HepG2 (cell line): ENCODE results near the gene JAKMIP2. TPM values are rescaled to one million over a fixed set of nuclear protein-coding genes. Genes with fewer than 3 reads are reported as not detected.

Experiments used
- ATAC-seq: fragments of 200-7000 bp; cut with Tn5 transposase; 3 replicates; pipeline ENCODE4 v1.9.1; 2020; ENCODE audit warnings: mild to moderate bottlenecking, moderate library complexity
- BruUV-seq: library from RNA; stranded (reverse); fragments of 400-500 nt; replicated peaks from 2 replicates; lab custom pipeline; 2021; lab: Mats Ljungman, UMichigan
- CTCF ChIA-PET: fragments of 300-600 bp; formaldehyde crosslinking; extraction: SDS; loops from one replicate; lab custom pipeline; 2021; ENCODE audit warnings: low total read pairs, inconsistent platforms, low intra/inter-chr PET ratio; lab: Yijun Ruan, JAX
- POLR2A ChIA-PET: fragments of 350-600 bp; sonication (Branson Sonifier 250); formaldehyde crosslinking; loops from one replicate; lab custom pipeline; 2020; ENCODE audit warnings: antibody characterized with exemption, inconsistent platforms; lab: Yijun Ruan, JAX
- DNase-seq: peaks from one replicate; pipeline ENCODE4 v3.0.0-alpha.2; 2015; ENCODE audit warnings: low spot score
- FAIRE-seq: peaks from 3 replicates; lab custom pipeline; 2011; peaks lifted over from hg19 to GRCh38; lab: Jason Lieb, UNC
- H2AFZ ChIP-seq: one replicate; pipeline ENCODE4 v1.6.1; 2011; ENCODE audit warnings: low read length, inconsistent platforms
- H3K27ac ChIP-seq: fragments of 300-600 bp; 3 replicates; pipeline ENCODE4 v1.8.0; 2011; ENCODE audit warnings: mixed run types, mild to moderate bottlenecking, mixed read lengths, low read length, inconsistent platforms; ENCODE audit not compliant: insufficient read depth; ENCODE audit errors: extremely low read length
- H3K27me3 ChIP-seq, 2 experiments: fragments of 200-600 bp in 1 of 2; 2 replicates in 1 of 2; 3 replicates in 1 of 2; pipeline versions ENCODE4 v1.6.0 to v1.8.0; 2011; ENCODE audit warnings: low read length in 2 of 2, mild to moderate bottlenecking in 2 of 2, moderate library complexity in 2 of 2, inconsistent platforms in 1 of 2; ENCODE audit not compliant: insufficient read depth in 2 of 2, control insufficient read depth in 1 of 2
- H3K36me3 ChIP-seq, 2 experiments: fragments of 200-600 bp in 1 of 2; replicated peaks in 1 of 2; 2 replicates in 1 of 2; 3 replicates in 1 of 2; pipeline versions ENCODE4 v1.5.1 to v1.8.0; 2011; ENCODE audit warnings: low read length in 2 of 2, inconsistent platforms in 1 of 2; ENCODE audit not compliant: insufficient read depth in 2 of 2, control insufficient read depth in 1 of 2
- H3K4me1 ChIP-seq: 2 replicates; pipeline ENCODE4 v1.5.1; 2012; ENCODE audit warnings: low read length, inconsistent platforms; ENCODE audit not compliant: insufficient read depth
- H3K4me2 ChIP-seq: 2 replicates; pipeline ENCODE4 v1.6.0; 2011; ENCODE audit warnings: low read depth, low read length, inconsistent platforms
- H3K4me3 ChIP-seq, 3 experiments: fragments of 200-600 bp in 1 of 3; sonication (generic), shearing (Covaris generic) in 1 of 3; replicated peaks in 1 of 3; 2 replicates each; pipeline ENCODE4 v1.5.1; 2011 to 2016; ENCODE audit warnings: low read length in 3 of 3, inconsistent platforms in 2 of 3, low read depth in 2 of 3, mild to moderate bottlenecking in 2 of 3, control low read depth in 1 of 3, mixed read lengths in 1 of 3; ENCODE audit not compliant: insufficient read depth in 1 of 3
- H3K79me2 ChIP-seq: one replicate; pipeline ENCODE4 v1.6.1; 2011; ENCODE audit warnings: low read length, inconsistent platforms; ENCODE audit not compliant: insufficient read depth
- H3K9ac ChIP-seq: 2 replicates; pipeline ENCODE4 v1.6.0; 2011; ENCODE audit warnings: mild to moderate bottlenecking, low read depth, low read length, inconsistent platforms; ENCODE audit not compliant: insufficient read depth
- H3K9me3 ChIP-seq: 2 replicates; pipeline ENCODE4 v1.5.1; 2012; ENCODE audit warnings: mild to moderate bottlenecking, low read length
- H4K20me1 ChIP-seq: 2 replicates; pipeline ENCODE4 v1.6.0; 2011; ENCODE audit warnings: inconsistent platforms, mild to moderate bottlenecking, low read length, moderate library complexity; ENCODE audit not compliant: insufficient read depth
- ATAD3A ChIP-seq: sonication (generic); formaldehyde crosslinking; IDR thresholded peaks from 2 replicates; pipeline ENCODE4 v1.4.0; 2020; ENCODE audit warnings: missing genetic modification reagents
- KAT2B ChIP-seq: fragments of 150-350 bp; IDR thresholded peaks from 2 replicates; pipeline ENCODE4 v1.6.1; 2014; ENCODE audit warnings: low read depth, low read length, borderline replicate concordance
- MEIS2 ChIP-seq: sonication (generic); formaldehyde crosslinking; IDR thresholded peaks from 2 replicates; pipeline ENCODE4 v1.9.0; 2021; ENCODE audit warnings: mild to moderate bottlenecking, missing genetic modification reagents
- NR2F2 ChIP-seq: IDR thresholded peaks from 2 replicates; pipeline ENCODE4 v1.6.1; 2012; ENCODE audit warnings: low read depth, inconsistent platforms, borderline replicate concordance
- POGK ChIP-seq: sonication (generic); formaldehyde crosslinking; conservative IDR thresholded peaks from 2 replicates; pipeline ENCODE4 v1.8.0; 2022; ENCODE audit warnings: mild to moderate bottlenecking, moderate library complexity, missing genetic modification reagents
- RBAK ChIP-seq: sonication (generic); formaldehyde crosslinking; IDR thresholded peaks from 2 replicates; pipeline ENCODE4 v1.5.1; 2020; ENCODE audit warnings: mild to moderate bottlenecking, missing genetic modification reagents
- RFX1 ChIP-seq: fragments of 450-650 bp; IDR thresholded peaks from 2 replicates; pipeline ENCODE4 v1.6.1; 2017
- SP1 ChIP-seq, 2 experiments: fragments of 450-650 bp in 1 of 2; sonication (generic) in 1 of 2; formaldehyde crosslinking in 1 of 2; IDR thresholded peaks; 2 replicates each; pipeline versions ENCODE4 v1.4.0 to v1.6.1; 2016 to 2020; ENCODE audit warnings: missing genetic modification reagents in 1 of 2
- SRSF4 ChIP-seq: fragments of 200-400 bp; formaldehyde crosslinking; IDR thresholded peaks from one replicate; pipeline ENCODE4 v1.6.1; 2018; ENCODE audit warnings: mild to moderate bottlenecking, low read depth, low read length, moderate library complexity; ENCODE audit not compliant: poor library complexity, severe bottlenecking
- SYNCRIP ChIP-seq: fragments of 200-400 bp; formaldehyde crosslinking; IDR thresholded peaks from 2 replicates; pipeline ENCODE4 v1.6.1; 2018; ENCODE audit warnings: mild to moderate bottlenecking, low read depth, low read length; ENCODE audit not compliant: insufficient read depth
- TOE1 ChIP-seq: sonication (generic); formaldehyde crosslinking; IDR thresholded peaks from 2 replicates; pipeline ENCODE4 v1.4.0; 2020; ENCODE audit warnings: mild to moderate bottlenecking, missing genetic modification reagents
- YEATS2 ChIP-seq: sonication (generic); formaldehyde crosslinking; IDR thresholded peaks from 2 replicates; pipeline ENCODE4 v1.4.0; 2020; ENCODE audit warnings: missing genetic modification reagents, borderline replicate concordance
- ZNF607 ChIP-seq: sonication (generic); formaldehyde crosslinking; IDR thresholded peaks from 2 replicates; pipeline ENCODE4 v1.5.1; 2020; ENCODE audit warnings: missing genetic modification reagents, mild to moderate bottlenecking, borderline replicate concordance
- ZNF776 ChIP-seq: sonication (generic); formaldehyde crosslinking; IDR thresholded peaks from 2 replicates; pipeline ENCODE4 v1.4.0; 2020; ENCODE audit warnings: mild to moderate bottlenecking, missing genetic modification reagents
- ZSCAN31 ChIP-seq: sonication (generic); formaldehyde crosslinking; IDR thresholded peaks from 2 replicates; pipeline ENCODE4 v1.5.0; 2020; ENCODE audit warnings: low read depth, mild to moderate bottlenecking, missing genetic modification reagents
- WGBS: methylation state at CpG from one replicate; pipeline ENCODE4 v1.1.6; 2017; ENCODE audit warnings: low lambda C conversion rate; 5-methylcytosine and 5-hydroxymethylcytosine counted together
- in situ Hi-C: cut with HindIII; loops from 2 replicates; pipeline ENCODE4 v1.10.0; 2017; ENCODE audit warnings: low pct_unique_long_range_greater_than_20kb; ENCODE audit not compliant: extremely low pct_ligation_motif_present
- intact Hi-C: fragments of 100-400 bp; cut with micrococcal nuclease; formaldehyde crosslinking; loops from one replicate; pipeline ENCODE4 v1.10.0; 2022; ENCODE audit not compliant: unreplicated experiment
- polyA plus RNA-seq, 8 experiments: library from polyadenylated mRNA; depleted of rRNA in 3 of 8; stranded (reverse) in 7 of 8; unstranded in 1 of 8; fragments of >200 nt; fragmentation: Illumina TruSeq in 4 of 8; extraction: Trizol in 4 of 8; gene quantifications; 2 replicates each; pipeline versions ENCODE4 v1.2.1 to v1.2.3, GENCODE V29; 2011 to 2016; ENCODE audit warnings: low read depth in 4 of 8, missing spikeins in 1 of 8, mixed read lengths in 1 of 8; ENCODE audit not compliant: insufficient read depth in 1 of 8
- total RNA-seq, 5 experiments: library from RNA; depleted of rRNA; stranded (reverse); fragments of >200 nt; fragmentation: Illumina TruSeq; extraction: Trizol; gene quantifications; 2 replicates each; pipeline ENCODE4 v1.2.3, GENCODE V29; 2016; ENCODE audit warnings: low read depth in 1 of 5
- TF ChIP-seq, protein P1 (sequence below): sonication (generic); formaldehyde crosslinking; IDR thresholded peaks from 2 replicates; pipeline ENCODE4 v1.8.1; 2022; ENCODE audit warnings: mild to moderate bottlenecking, missing genetic modification reagents

The JAKMIP2 gene
- total and polyA plus RNA-seq, 2 of the 13 experiments (the other 11 are each of a cell fraction or from before 2014, with no cell fraction given), result 0.04 to 2.1 TPM

DNA sequence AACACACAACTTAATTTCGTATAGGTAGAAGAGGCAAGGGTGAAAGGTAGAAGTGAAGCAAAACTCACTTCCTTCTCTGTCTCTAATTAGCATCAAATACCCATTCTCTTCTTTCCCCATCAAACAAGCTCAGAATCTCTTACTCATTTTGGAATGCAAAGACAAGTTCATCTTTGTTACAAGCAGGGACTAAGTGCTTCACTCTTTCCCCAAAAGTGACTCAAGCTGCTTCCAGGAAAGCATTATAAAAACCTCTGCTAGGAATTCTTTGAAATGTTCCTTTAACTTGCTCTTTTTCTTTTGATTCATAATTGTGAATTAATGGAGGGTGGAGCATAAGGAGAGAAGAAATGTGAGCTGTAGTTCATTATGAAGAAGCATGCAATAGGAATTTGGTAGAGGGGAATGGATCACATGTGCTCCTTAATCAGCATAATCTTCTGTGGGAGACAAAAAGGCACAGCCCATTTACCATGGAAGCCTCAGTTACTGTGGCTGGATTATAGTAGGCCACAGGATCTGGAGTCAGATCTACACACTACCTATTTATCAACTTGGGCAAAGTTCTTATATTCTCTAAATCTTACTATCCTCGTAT lies 163.1 kb downstream of the JAKMIP2 start:
- POLR2A ChIA-PET, result no interaction called here
- intact Hi-C loops, result no loop called here
- Histone ChIP-seq H3K4me3 (no peak overlapping the region), H3K9me3 (no peaks in the 10 kb centered on the region), H4K20me1 (no peaks in the 10 kb centered on the region), H3K4me2 (no peak overlapping the region), H3K4me1 (no peaks in the 10 kb centered on the region), H3K27me3 (no peaks in the 10 kb centered on the region), H3K27ac (no peak overlapping the region), H3K79me2 (no peaks in the 10 kb centered on the region), H3K9ac (no peak overlapping the region), H2AFZ (no peak overlapping the region), H3K36me3 (no peaks in the 10 kb centered on the region)
- 10% methylated on average over 2 of the region's 2 CpGs for WGBS
- no TSS peak for BruUV-seq
- in situ Hi-C loops, result no loop called here
- DNase-seq (no peak), ATAC-seq (no peak), FAIRE-seq (no peak)
- CTCF ChIA-PET, result no interaction called here
- TF ChIP-seq POGK (CRISPR knock-in tag) (no peak), MEIS2 (CRISPR knock-in tag) (no peak), SYNCRIP (no peak), TOE1 (CRISPR knock-in tag) (no peak)

- H3K4me2 ChIP-seq, result no peak overlapping the region
- TF ChIP-seq ZNF607 (CRISPR knock-in tag), result no peak
- no peak for TF ChIP-seq NR2F2
- no peak for TF ChIP-seq ATAD3A (CRISPR knock-in tag)
- no peak for TF ChIP-seq SRSF4
- TF ChIP-seq YEATS2 (CRISPR knock-in tag), result no peak
- TF ChIP-seq, protein P1, sequence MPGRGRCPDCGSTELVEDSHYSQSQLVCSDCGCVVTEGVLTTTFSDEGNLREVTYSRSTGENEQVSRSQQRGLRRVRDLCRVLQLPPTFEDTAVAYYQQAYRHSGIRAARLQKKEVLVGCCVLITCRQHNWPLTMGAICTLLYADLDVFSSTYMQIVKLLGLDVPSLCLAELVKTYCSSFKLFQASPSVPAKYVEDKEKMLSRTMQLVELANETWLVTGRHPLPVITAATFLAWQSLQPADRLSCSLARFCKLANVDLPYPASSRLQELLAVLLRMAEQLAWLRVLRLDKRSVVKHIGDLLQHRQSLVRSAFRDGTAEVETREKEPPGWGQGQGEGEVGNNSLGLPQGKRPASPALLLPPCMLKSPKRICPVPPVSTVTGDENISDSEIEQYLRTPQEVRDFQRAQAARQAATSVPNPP (CRISPR knock-in tag), result no peak
- no peak for TF ChIP-seq ZNF776 (CRISPR knock-in tag)
- TF ChIP-seq RBAK (CRISPR knock-in tag), result no peak
- no peak for TF ChIP-seq SP1 (IDR thresholded peaks at IDR 0.05)
- TF ChIP-seq SP1 (CRISPR knock-in tag; IDR thresholded peaks at IDR 0.05), result no peak
- no peak for TF ChIP-seq KAT2B
- no peak for TF ChIP-seq ZSCAN31 (CRISPR knock-in tag)
- TF ChIP-seq RFX1, result no peak
Observed at GRCh38 chr5:147617711-147618350, 164.7 kb downstream of the JAKMIP2 start.

More at GRCh38 chr5:147617711-147618350, 164.7 kb downstream of the JAKMIP2 start:
- ChIA-PET POLR2A (no interaction called here), CTCF (no interaction called here)
- H3K4me3 ChIP-seq, result no peak overlapping the region
- no peaks in the 10 kb centered on the region for H4K20me1 ChIP-seq
- no peak for DNase-seq
- in situ Hi-C loops, result no loop called here
- WGBS, result 52% methylated on average over 6 of the region's 6 CpGs
- H3K4me1 ChIP-seq, result no peaks in the 10 kb centered on the region
- H3K27me3 ChIP-seq, result no peaks in the 10 kb centered on the region
- intact Hi-C loops, result no loop called here
- no peaks in the 10 kb centered on the region for H3K36me3 ChIP-seq
- no peaks in the 10 kb centered on the region for H3K79me2 ChIP-seq
- FAIRE-seq, result no peak
- ATAC-seq, result no peak
- H3K9ac ChIP-seq, result no peak overlapping the region
- H3K27ac ChIP-seq, result no peak overlapping the region
- H2AFZ ChIP-seq, result no peak overlapping the region
- no peaks in the 10 kb centered on the region for H3K9me3 ChIP-seq
- no TSS peak for BruUV-seq
